Measurements from ENCODE around the gene EPC1.
"Not testable (repeated sequence)": the region's sequence is repeated elsewhere in the genome, so short reads cannot be mapped to it uniquely, and the experiment has no call there.

The EPC1 gene, protein sequence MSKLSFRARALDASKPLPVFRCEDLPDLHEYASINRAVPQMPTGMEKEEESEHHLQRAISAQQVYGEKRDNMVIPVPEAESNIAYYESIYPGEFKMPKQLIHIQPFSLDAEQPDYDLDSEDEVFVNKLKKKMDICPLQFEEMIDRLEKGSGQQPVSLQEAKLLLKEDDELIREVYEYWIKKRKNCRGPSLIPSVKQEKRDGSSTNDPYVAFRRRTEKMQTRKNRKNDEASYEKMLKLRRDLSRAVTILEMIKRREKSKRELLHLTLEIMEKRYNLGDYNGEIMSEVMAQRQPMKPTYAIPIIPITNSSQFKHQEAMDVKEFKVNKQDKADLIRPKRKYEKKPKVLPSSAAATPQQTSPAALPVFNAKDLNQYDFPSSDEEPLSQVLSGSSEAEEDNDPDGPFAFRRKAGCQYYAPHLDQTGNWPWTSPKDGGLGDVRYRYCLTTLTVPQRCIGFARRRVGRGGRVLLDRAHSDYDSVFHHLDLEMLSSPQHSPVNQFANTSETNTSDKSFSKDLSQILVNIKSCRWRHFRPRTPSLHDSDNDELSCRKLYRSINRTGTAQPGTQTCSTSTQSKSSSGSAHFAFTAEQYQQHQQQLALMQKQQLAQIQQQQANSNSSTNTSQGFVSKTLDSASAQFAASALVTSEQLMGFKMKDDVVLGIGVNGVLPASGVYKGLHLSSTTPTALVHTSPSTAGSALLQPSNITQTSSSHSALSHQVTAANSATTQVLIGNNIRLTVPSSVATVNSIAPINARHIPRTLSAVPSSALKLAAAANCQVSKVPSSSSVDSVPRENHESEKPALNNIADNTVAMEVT

DNA sequence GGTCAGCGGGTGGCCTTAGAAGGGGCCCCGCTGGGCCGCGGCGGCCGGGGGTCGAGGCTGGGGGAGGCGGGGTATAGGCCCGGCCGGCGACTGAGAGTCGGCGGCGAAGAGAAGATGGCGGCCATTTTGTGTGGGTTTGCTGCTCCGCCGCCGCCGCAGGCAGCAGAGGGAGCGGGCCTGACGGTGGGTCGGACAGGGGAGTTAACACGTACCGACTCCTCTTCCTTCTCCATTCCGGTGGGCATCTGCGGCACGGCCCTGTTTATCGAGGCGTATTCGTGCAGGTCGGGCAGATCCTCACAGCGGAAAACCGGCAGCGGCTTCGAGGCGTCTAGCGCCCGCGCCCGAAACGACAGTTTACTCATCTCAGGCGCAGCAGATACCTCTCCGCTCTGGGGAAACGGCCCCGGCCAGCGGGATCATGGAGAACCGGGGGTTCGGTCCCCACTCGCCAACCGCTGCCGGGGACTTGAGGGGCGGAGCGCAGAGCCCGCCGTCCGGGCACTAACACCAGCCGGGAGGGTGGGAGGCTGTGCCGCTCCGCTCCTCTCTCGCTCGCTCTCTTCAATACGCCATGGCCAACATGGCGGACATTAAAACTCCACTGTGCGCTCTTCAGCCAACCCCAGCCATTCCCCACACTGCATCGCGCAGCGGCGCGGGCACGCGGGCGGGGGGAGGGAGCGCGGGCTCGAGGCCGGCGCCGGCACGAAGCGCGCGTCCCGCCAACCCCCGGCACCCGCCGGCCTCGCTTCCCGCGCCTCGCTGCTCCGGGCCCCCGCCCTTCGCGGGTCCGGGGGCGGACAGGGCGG lies at the start of gene EPC1:
Gene EPC1 (minus strand): TSS at position 608 of the 812 bp plus-strand sequence. CDS start 243 bp downstream, at position 365.
- peak; percentile 96 for DNase-seq (ENCODE audit: low spot score)

GRCh38 chr10:32393911-32394310 lies 47.0 kb upstream of the EPC1 start:
- DNase-seq (ENCODE audit: low spot score) = no peak

GRCh38 chr10:32392284-32392683 lies 45.3 kb upstream of the EPC1 start:
- DNase-seq (ENCODE audit: low spot score) = not testable (repeated sequence)

DNA sequence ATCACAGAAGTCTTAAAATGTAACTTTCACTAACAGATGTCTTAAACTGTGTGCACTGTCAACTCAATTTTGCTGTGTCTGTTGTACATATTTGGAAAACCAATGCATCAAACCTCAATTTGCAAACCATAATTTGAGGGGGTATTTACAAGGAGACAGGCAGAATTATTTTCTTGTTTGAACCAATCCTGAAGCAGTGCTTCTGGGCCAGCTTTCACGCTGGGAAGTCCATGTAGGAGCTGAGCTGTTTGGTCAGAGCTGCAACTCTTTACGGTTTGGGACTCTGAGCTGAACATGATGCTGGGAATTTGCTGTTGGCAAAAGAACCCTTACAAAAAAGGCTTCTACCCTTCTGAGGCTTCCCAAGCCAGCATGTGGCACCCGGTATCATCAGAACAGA lies 43.2 kb upstream of the EPC1 start:
- no peak for DNase-seq (ENCODE audit: low spot score)

GRCh38 chr10:32388258-32389027 lies 41.5 kb upstream of the EPC1 start:
- DNase-seq (ENCODE audit: low spot score) = no peak

DNA sequence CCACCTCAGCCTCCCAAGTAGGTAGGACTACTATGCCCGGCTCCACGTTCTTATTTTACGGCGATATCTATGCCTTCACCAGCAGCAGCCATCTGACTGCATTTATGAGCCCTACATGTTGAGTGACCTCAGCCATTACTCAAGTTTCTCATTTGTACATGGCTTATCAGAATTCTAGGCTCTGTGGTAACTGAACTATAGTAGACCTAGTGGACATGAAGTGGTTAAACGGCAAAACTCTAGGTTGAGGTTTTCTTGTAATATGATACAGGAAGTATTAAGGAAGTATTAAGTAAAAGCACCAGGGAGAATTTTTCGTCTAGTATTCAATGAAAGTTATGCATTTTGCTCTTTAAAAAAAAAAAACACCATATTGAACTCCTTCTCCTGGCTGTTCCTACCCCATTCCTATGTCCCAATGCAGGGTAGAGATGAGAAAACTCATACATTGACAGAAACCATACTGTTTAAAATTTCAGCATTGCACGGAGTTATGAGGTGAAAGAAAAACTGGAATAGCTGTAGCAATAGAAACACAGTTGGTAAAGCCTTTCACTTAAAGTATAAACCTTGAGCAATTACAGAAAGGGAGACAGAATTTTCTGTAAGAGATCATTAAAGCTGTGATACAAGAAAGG lies 39.8 kb upstream of the EPC1 start:
- no peak for DNase-seq (ENCODE audit: low spot score)

GRCh38 chr10:32384171-32384570 lies 37.2 kb upstream of the EPC1 start:
- DNase-seq (ENCODE audit: low spot score) = no peak

DNA sequence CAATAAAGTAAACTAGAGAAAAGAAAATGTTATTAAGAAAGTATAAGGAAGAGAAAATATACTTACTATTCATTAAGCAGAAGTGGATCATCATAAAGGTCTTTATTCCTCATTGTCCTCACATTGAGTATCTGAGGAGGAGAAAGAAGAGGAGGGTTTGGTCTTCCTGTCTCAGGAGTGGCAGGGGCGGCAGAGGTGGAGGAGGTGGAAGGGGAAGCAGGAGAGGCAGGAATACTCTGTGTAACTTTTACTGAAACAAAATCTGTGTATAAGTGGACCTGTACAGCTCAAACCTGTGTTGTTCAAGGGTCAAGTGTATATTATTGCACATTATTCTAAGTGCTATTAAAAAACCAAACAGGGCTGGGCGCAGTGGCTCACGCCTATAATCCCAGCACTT lies 34.2 kb upstream of the EPC1 start:
- DNase-seq (ENCODE audit: low spot score) = no peak

DNA sequence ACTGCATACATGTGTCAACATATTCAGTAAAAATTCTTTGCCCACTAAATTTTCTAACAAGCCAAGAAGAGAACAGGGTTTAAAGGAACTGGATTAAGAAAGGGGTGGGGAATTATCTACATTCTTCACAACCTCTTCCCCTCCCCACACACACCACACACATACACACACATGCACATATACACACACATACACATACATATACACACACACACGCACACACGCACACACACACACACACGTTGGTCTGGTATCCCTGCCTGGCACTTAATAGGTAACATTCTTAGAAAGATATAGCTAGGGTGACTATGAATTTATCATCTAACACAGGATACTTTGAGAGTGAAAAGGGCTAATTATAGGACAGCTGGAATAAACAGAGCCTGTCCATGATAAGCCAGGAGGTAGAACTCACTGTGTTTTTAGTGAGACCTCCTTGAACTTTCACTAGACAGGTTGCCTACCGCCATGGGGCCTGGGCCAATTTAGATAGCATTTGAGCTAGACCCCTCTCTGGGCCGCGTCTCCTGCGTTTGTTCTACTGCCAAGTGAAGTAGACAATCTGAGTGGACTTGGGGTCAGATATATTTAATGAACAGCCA lies 33.1 kb upstream of the EPC1 start:
- no peak for DNase-seq (ENCODE audit: low spot score)

GRCh38 chr10:32379318-32379949 lies 32.5 kb upstream of the EPC1 start:
- DNase-seq (ENCODE audit: low spot score) = peak; percentile 33

- peak; percentile 89 for DNase-seq (ENCODE audit: low spot score)
These were observed 31.7 kb upstream of the EPC1 start for GRCh38 chr10:32378363-32379317.

DNA sequence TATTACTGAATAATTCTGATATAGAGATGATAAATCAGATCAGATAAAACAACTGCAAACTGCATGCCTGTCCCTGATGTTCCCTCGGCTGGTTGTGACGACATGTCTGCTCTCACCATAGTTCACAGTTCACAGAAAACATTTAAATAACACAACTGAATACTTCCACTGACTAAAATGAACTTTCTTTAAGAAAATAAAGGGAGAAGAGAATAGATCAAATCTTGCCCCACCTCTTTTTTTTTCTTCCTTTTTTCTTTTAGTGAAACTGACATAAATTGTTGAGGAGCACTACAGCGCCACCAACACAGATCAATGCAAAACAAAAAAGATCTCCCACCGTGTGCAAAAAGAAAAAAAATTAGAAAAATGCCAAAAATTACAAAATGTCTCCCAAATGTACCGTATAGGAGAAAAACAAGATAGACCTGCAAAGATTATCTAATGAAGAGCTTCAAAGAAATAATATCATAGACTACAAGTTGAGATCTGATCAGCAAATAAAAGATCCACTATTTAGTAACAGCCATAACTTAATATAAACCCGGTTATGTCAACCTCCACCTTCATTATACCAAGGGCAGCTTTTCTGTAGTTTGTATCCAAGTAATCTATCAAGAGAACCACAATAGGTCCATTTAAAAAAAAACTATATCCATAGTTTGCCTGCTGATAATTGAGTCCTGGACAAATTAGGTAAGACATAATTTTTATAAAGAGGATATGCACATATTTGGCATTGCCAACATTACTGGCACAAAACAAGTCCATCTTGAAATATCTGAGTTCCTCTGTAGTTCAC lies 30.7 kb upstream of the EPC1 start:
- peak; percentile 41 for DNase-seq (ENCODE audit: low spot score)

DNA sequence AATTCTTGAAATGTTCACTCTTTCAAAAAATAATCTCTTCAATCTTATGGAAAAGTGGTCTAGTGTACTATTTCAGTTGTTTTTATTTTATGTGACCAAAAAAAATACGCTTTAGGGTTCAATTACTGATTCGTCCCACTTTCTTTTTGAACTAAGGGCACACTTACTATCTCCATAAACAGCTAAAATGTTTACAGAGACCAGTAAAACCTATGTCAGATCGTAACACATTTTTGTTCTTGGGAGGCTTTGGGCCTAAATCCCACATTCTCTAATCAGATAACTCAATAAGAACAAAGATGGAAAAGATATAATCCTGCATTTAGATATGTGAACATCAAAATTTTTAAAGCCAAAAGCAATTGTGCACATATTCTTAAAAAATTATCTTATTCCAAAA lies 29.8 kb upstream of the EPC1 start:
- DNase-seq (ENCODE audit: low spot score) = no peak

- no peak for DNase-seq (ENCODE audit: low spot score)
These were observed 29.1 kb upstream of the EPC1 start for GRCh38 chr10:32376097-32376496.

DNA sequence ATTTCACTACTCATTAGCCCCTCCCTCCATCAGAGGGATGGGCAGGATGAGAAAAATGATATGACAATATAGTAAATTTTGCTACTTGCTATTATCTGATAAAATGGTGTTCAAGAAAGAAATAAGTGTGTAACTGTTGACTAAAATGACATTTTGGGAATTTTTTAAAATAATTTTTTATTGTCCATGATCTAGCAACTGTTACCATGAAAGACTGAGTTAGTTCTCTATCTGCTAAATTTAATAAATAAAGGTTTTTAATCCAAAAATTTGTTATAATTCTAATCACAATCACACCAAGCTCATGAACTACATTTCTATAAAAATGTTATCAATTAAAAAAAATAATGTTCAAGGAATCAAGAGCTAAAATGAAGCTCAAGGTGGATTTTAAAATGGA lies 28.7 kb upstream of the EPC1 start:
- DNase-seq (ENCODE audit: low spot score) = no peak

GRCh38 chr10:32374605-32375004 lies 27.6 kb upstream of the EPC1 start:
- DNase-seq (ENCODE audit: low spot score) = no peak

- no peak for DNase-seq (ENCODE audit: low spot score)
These were observed 26.5 kb upstream of the EPC1 start for GRCh38 chr10:32373496-32373895.

GRCh38 chr10:32373031-32373430 lies 26.1 kb upstream of the EPC1 start:
- DNase-seq (ENCODE audit: low spot score) = no peak
